ENCODE results near the gene MCM10.
"Not testable (repeated sequence)": the region's sequence is repeated elsewhere in the genome, so short reads cannot be mapped to it uniquely, and the experiment has no call there.

MCM10 gene

DNA sequence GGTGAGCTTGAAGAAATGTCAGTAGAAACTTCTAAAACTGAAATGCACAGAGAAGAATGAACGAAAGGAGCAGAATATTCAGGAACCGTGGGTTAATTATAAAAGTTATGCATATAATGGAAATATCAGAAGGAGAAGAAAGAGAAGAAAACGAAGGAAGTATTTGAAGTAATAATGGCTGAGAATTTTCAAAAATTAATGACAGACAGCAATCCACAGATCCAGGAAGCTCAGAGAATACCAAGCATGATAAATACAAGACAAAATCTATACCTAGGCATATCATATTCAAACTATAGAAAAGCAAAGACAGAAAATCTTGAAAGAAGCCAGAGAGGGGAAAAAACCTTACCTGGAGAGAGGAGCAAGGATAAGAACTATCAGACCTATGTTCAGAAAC is 16.5 kb upstream of the MCM10 start:
- H3K9me3 ChIP-seq = no peaks in the 10 kb centered on the region
- no peak overlapping the region for H3K4me3 ChIP-seq
- DNase-seq (ENCODE audit: low spot score in 2 of 2) = no peak
- no peaks in the 10 kb centered on the region for H3K36me3 ChIP-seq (replicated peaks)
- no peaks in the 10 kb centered on the region for H3K27me3 ChIP-seq (ENCODE audit: low read depth)
- H3K4me1 ChIP-seq = no peaks in the 10 kb centered on the region
- in situ Hi-C loops (cut with MboI; ENCODE audit: low sequenced_read_pairs) = no loop called here

DNA sequence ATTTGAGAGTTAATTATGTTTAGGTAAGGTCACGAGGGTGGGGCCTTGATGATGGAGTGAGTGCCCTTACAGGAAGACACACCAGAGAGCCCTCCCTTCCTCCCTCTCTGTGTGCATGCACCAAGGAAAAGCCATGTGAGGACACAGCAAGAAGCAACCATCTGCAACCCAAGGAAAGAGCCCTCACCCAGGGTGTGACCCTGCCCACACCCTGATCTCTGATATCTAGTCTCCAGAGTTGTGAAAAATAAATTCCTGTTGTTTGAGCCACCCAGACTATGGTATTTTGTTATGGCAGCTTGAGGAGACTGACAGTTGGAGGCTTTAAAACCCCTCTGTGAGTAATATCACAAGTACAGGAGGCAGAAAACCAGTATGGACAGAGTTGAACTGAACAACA is 15.0 kb upstream of the MCM10 start:
- H3K27me3 ChIP-seq (ENCODE audit: low read depth) = no peaks in the 10 kb centered on the region
- H3K36me3 ChIP-seq (replicated peaks) = no peaks in the 10 kb centered on the region
- H3K4me1 ChIP-seq = no peaks in the 10 kb centered on the region
- H3K9me3 ChIP-seq = no peaks in the 10 kb centered on the region
- no peak overlapping the region for H3K4me3 ChIP-seq
- in situ Hi-C loops (cut with MboI; ENCODE audit: low sequenced_read_pairs) = no loop called here
- DNase-seq (ENCODE audit: low spot score in 2 of 2) = no peak

DNA sequence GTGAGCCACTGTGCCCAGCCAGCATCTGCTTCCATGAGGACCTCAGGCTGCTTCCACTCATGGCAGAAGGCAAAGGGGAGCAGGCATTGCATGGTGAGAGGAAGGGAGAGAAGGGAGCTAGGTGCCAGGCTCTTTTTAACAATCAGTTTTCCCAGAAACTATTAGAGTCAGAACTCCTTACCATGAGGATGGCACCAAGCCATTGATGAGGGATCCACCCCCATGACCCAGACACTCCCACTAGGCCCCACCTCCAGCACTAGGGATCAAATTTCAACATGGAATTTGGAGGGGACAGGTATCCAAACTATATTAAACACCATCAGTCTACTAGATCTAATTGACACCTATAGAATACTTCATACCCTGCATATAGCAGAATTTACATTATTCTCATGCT is 14.2 kb upstream of the MCM10 start:
- no peak for DNase-seq (ENCODE audit: low spot score in 2 of 2)
- in situ Hi-C loops (cut with MboI; ENCODE audit: low sequenced_read_pairs) = no loop called here
- Histone ChIP-seq H3K4me3 (no peak overlapping the region), H3K27me3 (ENCODE audit: low read depth) (no peaks in the 10 kb centered on the region), H3K4me1 (no peaks in the 10 kb centered on the region), H3K9me3 (no peaks in the 10 kb centered on the region), H3K36me3 (replicated peaks) (no peaks in the 10 kb centered on the region)

DNA sequence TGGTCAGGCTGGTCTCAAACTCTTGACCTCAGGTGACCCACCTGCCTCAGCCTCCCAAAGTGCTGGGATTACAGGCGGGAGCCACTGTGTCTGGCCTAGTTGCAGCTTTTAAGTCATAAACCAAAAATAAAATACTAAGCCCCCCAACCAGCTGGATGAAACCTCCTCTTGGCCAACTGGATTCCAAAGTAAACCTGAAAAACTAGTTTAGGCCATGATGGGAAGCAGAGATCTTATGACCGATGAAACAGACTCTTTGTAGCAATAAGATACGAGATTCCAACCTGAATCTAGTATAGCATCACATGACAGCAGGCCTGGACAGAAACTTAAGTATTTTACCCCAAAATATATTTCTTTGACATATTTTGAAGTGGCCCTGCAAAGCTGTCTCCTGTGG is 9.1 kb upstream of the MCM10 start:
- Histone ChIP-seq H3K9me3 (no peaks in the 10 kb centered on the region), H3K36me3 (replicated peaks) (no peaks in the 10 kb centered on the region), H3K4me1 (no peaks in the 10 kb centered on the region), H3K4me3 (no peak overlapping the region), H3K27me3 (ENCODE audit: low read depth) (no peaks in the 10 kb centered on the region)
- in situ Hi-C loops (cut with MboI; ENCODE audit: low sequenced_read_pairs) = no loop called here
- DNase-seq (ENCODE audit: low spot score in 2 of 2) = no peak

DNA sequence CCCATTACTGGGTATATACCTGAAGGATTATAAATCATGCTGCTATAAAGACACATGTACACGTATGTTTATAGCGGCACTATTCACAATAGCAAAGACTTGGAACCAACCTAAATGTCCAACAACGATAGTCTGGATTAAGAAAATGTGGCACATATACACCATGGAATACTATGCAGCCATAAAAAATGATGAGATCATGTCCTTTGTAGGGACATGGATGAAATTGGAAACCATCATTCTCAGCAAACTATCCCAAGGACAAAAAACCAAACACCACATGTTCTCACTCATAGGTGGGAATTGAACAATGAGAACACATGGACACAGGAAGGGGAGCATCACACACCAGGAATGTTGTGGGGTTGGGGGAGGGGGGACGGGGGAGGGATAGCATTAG is 5.5 kb upstream of the MCM10 start:
- H3K9me3 ChIP-seq; DNase-seq (ENCODE audit: low spot score in 2 of 2); in situ Hi-C loops (cut with MboI; ENCODE audit: low sequenced_read_pairs); H3K4me3 ChIP-seq; H3K27me3 ChIP-seq (ENCODE audit: low read depth); H3K36me3 ChIP-seq (replicated peaks); H3K4me1 ChIP-seq: not testable (repeated sequence)

DNA sequence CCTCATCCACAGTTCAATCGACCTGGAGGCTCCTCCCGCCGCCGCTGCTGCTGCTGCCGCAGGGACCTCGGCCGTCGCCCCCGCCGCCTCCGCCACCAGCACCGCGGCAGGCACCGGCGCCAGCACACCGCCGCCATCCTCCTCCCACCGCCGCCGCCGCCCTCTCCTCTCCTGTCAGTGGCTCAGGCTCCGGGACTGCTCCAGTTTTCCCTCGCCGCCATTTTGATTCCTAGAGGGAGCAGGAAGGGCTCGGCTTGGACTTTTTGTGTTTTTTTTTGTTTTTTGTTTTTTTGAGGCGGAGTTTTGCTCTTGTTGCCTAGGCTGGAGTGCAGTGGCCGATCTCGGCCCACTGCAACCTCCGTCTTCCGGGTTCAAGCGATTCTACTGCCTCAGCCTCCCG is 3.0 kb upstream of the MCM10 start:
- in situ Hi-C loops (cut with MboI; ENCODE audit: low sequenced_read_pairs) = no loop called here
- no peaks in the 10 kb centered on the region for H3K9me3 ChIP-seq
- DNase-seq (ENCODE audit: low spot score in 2 of 2) = peak in 1 of 2 experiments; percentile 17
- peaks cover 7% of the 10 kb centered on the region for H3K4me1 ChIP-seq
- H3K27me3 ChIP-seq (ENCODE audit: low read depth) = no peaks in the 10 kb centered on the region
- H3K36me3 ChIP-seq (replicated peaks) = peaks cover 3% of the 10 kb centered on the region
- H3K4me3 ChIP-seq = no peak overlapping the region

DNA sequence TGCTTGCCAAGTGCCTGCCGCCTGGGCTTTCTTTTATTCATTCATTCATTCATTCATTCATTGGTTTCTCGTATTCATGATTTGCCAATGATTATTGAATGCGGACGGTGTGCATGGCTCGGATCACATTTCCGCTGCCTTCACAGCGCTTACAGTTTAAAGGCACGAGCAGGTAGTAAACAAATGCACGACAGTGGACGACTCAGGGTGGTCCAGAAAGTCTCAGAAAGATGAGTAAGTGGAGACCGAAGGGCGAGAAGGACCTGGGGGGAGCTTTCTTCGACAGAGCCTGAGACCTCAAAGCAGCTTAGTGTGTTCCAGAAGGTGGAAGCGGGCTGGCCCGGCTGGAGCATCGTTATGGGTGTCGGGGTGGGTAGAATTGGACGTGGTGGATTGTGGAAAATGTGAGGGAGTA is 506 bp downstream of the MCM10 start:
- Histone ChIP-seq H3K27me3 (ENCODE audit: low read depth) (no peaks in the 10 kb centered on the region), H3K36me3 (replicated peaks) (peaks cover 22% of the 10 kb centered on the region), H3K9me3 (no peaks in the 10 kb centered on the region), H3K4me1 (peaks cover 9% of the 10 kb centered on the region), H3K4me3 (peak overlapping the region; percentile 77)
- DNase-seq (ENCODE audit: low spot score in 2 of 2) = peak; percentile 8 to 39
- in situ Hi-C loops (cut with MboI; ENCODE audit: low sequenced_read_pairs) = no loop called here

DNA sequence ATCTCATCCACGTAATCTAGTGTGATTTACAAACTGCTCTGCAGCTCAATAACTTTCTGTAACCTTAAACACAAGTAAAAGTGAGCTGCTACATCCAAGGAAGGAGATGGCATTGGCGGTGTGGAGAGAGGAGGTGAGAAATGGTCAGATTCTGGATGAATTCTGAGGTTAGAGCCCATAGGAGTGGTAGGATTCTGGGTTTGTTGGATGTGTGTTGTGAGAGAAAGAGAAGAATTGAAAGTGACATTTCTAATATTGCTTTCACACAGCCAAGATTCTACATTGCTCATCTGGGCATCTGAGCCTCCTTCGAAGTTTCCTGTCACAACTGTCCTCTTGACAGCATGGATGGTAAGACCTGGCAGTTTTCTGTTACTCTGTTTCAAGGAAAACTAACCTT is 2.5 kb downstream of the MCM10 start:
- DNase-seq (ENCODE audit: low spot score in 2 of 2) = no peak
- Histone ChIP-seq H3K4me1 (peaks cover 9% of the 10 kb centered on the region), H3K36me3 (replicated peaks) (peaks cover 42% of the 10 kb centered on the region), H3K27me3 (ENCODE audit: low read depth) (no peaks in the 10 kb centered on the region), H3K9me3 (no peaks in the 10 kb centered on the region), H3K4me3 (no peak overlapping the region)
- in situ Hi-C loops (cut with MboI; ENCODE audit: low sequenced_read_pairs) = no loop called here

DNA sequence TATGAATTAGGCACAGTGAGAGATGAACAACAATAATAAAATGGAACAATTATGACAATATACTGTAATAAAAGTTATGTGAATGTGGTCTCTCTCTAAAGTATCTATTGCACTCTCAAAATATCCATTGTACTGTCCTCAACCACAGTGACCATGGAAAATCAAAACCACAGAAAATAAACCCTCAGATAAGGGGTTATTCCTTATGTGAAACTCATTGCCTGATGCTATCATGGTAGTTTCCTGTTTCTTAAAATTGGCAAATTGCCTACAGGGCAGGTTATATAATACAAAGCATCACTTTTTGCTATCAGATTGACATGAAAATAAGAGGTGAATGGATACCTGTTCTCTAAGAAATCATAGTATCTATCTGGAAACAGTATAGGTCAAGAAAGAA is 3.8 kb downstream of the MCM10 start:
- DNase-seq (ENCODE audit: low spot score in 2 of 2) = no peak
- Histone ChIP-seq H3K36me3 (replicated peaks) (peaks cover 49% of the 10 kb centered on the region), H3K4me3 (no peak overlapping the region), H3K27me3 (ENCODE audit: low read depth) (no peaks in the 10 kb centered on the region), H3K9me3 (no peaks in the 10 kb centered on the region), H3K4me1 (peaks cover 9% of the 10 kb centered on the region)
- in situ Hi-C loops (cut with MboI; ENCODE audit: low sequenced_read_pairs) = no loop called here

DNA sequence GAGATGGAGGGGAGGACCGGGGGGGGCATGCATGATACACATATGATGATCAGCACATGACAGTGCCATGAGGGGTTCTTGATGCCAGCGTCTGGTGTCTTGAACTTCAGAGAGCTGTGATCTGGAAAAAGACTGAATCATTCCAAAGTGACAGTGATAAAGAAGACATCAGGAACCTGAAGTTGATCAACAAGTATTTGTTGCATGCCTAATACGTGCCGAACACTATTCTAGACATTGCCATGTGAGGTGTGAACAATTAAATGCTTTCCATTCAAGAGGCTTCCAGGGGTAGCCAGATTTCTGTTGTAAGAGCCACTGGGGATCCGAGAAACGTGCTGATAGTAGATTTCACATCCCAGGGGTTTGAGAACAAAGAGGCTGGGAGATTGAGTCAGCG is 6.2 kb downstream of the MCM10 start:
- Histone ChIP-seq H3K4me3 (no peak overlapping the region), H3K36me3 (replicated peaks) (peaks cover 72% of the 10 kb centered on the region)
- in situ Hi-C loops (cut with MboI; ENCODE audit: low sequenced_read_pairs) = no loop called here

DNA sequence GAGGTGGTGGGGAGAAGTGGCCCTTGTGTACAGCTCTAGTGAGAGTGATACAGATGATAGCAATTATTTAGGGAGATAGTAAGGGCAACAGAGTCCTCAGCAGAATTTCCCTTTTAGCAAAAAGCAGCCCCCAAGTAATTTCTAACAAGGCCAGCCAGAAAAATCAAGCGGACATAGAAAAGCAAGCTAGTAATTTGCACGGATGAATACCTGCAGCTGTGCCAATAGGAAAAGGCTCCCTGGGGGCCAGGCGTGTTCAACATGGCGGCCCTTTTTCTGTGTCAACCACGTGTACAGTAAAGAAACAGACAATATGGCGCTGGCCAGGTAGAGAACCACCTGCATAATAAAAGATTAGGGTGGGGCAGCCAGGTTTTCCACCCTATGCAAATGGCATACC is 7.4 kb downstream of the MCM10 start:
- DNase-seq (ENCODE audit: low spot score in 2 of 2) = no peak
- Histone ChIP-seq H3K9me3 (no peaks in the 10 kb centered on the region), H3K36me3 (replicated peaks) (peaks cover 78% of the 10 kb centered on the region)

More for the DNA sequence above, 6.2 kb downstream of the MCM10 start:
- Histone ChIP-seq H3K9me3 (no peaks in the 10 kb centered on the region), H3K4me1 (peaks cover 5% of the 10 kb centered on the region; the same call in 1 of the 2 replicates), H3K27me3 (ENCODE audit: low read depth) (no peaks in the 10 kb centered on the region)
- DNase-seq (ENCODE audit: low spot score in 2 of 2) = no peak

DNA sequence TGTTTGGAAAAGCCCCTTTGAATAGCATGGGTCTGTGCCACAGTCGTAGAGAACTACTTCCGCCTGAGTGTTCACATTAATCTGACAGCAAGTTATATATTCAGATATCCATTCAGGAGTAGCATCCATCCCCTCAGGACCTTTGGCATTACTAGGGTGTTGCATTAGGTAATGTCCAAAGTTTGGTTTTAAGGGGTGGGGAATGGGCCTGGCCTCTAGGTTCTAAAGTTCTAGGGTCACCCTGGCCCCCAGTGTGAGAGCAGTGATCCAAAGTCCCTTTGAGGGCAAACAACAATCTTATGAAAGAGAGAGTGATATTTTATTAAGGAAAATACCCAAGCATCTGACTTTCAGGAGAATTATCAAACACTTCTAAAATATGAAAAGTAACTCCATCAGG is 12.3 kb downstream of the MCM10 start:
- no peaks in the 10 kb centered on the region for H3K27me3 ChIP-seq (ENCODE audit: low read depth)
- no peaks in the 10 kb centered on the region for H3K9me3 ChIP-seq
- in situ Hi-C loops (cut with MboI; ENCODE audit: low sequenced_read_pairs) = no loop called here
- peaks cover 87% of the 10 kb centered on the region for H3K36me3 ChIP-seq (replicated peaks)
- DNase-seq (ENCODE audit: low spot score in 2 of 2) = no peak
- H3K4me3 ChIP-seq = no peak overlapping the region
- H3K4me1 ChIP-seq = no peaks in the 10 kb centered on the region

More for the DNA sequence above, 7.4 kb downstream of the MCM10 start:
- in situ Hi-C loops (cut with MboI; ENCODE audit: low sequenced_read_pairs) = no loop called here
- H3K4me1 ChIP-seq = no peaks in the 10 kb centered on the region
- no peak overlapping the region for H3K4me3 ChIP-seq
- no peaks in the 10 kb centered on the region for H3K27me3 ChIP-seq (ENCODE audit: low read depth)

DNA sequence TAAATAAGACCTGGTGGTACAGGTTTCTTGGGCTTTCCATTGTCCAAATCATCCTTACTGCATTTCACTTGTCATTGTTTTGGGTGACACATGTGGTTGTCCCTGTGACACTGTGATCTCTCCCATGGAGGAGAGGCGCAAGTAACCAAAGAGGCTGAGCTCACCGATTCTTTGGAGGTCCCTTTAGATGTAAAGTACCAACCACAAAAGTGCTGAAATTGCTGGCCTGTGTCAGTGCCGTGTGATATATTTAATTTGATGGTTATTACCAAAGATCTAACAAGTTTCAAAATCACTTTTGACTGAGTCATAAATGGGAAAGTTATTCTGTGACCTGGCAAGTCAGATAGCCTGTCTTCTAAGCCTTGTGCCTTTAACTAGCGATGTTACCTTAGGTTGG is 19.4 kb downstream of the MCM10 start:
- DNase-seq (ENCODE audit: low spot score in 2 of 2) = no peak
- Histone ChIP-seq H3K27me3 (ENCODE audit: low read depth) (no peaks in the 10 kb centered on the region), H3K9me3 (no peaks in the 10 kb centered on the region), H3K4me3 (no peak overlapping the region), H3K36me3 (replicated peaks) (peaks cover 97% of the 10 kb centered on the region), H3K4me1 (no peaks in the 10 kb centered on the region)
- in situ Hi-C loops (cut with MboI; ENCODE audit: low sequenced_read_pairs) = no loop called here

DNA sequence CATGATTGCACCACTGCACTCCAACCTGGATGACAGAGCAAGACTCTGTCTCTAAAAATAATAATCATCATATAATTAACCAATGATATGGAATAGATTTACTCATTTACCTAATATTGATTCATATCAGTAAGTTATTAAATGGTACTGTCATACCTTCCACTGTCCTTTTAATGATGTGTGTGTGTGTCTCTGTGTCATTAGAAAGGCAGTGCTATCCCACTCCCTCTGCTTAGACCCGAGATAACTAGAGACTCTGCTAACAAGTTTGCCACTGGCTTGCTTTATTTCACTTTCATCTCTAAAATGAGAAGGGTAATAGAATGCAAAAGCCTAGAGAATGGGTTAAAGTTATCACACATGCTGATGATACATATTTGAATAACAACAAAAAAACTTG is 21.1 kb downstream of the MCM10 start:
- H3K27me3 ChIP-seq (ENCODE audit: low read depth) = no peaks in the 10 kb centered on the region
- H3K4me1 ChIP-seq = no peaks in the 10 kb centered on the region
- no peak overlapping the region for H3K4me3 ChIP-seq
- no peaks in the 10 kb centered on the region for H3K9me3 ChIP-seq
- peaks cover 99% of the 10 kb centered on the region for H3K36me3 ChIP-seq (replicated peaks)
- in situ Hi-C loops (cut with MboI; ENCODE audit: low sequenced_read_pairs) = no loop called here
- DNase-seq (ENCODE audit: low spot score in 2 of 2) = no peak

DNA sequence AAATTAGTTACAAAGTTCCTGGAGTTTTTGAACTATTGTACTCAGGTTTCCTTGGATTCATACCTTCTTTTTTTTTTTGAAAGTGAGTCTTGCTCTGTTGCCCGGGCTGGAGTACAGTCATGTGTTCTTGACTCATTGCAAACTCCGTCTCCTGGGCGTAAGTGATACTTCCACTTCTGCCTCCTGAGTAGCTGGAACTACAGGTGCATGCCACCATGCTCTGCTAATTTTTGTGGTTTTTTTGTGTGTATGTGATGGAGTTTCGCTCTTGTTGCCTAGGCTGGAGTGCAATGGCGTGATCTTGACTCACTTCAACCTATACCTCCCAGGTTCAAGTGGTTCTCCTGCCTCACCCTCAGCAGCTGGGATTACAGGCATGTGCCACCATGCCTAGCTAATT is 22.3 kb downstream of the MCM10 start:
- no peak overlapping the region for H3K4me3 ChIP-seq
- no peaks in the 10 kb centered on the region for H3K27me3 ChIP-seq (ENCODE audit: low read depth)
- H3K4me1 ChIP-seq = no peaks in the 10 kb centered on the region
- in situ Hi-C loops (cut with MboI; ENCODE audit: low sequenced_read_pairs) = no loop called here
- no peak for DNase-seq (ENCODE audit: low spot score in 2 of 2)
- H3K9me3 ChIP-seq = no peaks in the 10 kb centered on the region
- H3K36me3 ChIP-seq (replicated peaks) = peaks cover 98% of the 10 kb centered on the region

Measured in HAP-1 (cell line).